Hippocampal formation (tissue), 2 donors: ENCODE results near the gene BCL2L11.
"Not testable (repeated sequence)": the region's sequence is repeated elsewhere in the genome, so short reads cannot be mapped to it uniquely, and the experiment has no call there.

Experiments used
- DNase-seq, 2 donors: peaks; one replicate each; lab custom pipeline; 2025; lab: John Stamatoyannopoulos, UW

The BCL2L11 gene, protein sequence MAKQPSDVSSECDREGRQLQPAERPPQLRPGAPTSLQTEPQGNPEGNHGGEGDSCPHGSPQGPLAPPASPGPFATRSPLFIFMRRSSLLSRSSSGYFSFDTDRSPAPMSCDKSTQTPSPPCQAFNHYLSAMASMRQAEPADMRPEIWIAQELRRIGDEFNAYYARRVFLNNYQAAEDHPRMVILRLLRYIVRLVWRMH

DNA sequence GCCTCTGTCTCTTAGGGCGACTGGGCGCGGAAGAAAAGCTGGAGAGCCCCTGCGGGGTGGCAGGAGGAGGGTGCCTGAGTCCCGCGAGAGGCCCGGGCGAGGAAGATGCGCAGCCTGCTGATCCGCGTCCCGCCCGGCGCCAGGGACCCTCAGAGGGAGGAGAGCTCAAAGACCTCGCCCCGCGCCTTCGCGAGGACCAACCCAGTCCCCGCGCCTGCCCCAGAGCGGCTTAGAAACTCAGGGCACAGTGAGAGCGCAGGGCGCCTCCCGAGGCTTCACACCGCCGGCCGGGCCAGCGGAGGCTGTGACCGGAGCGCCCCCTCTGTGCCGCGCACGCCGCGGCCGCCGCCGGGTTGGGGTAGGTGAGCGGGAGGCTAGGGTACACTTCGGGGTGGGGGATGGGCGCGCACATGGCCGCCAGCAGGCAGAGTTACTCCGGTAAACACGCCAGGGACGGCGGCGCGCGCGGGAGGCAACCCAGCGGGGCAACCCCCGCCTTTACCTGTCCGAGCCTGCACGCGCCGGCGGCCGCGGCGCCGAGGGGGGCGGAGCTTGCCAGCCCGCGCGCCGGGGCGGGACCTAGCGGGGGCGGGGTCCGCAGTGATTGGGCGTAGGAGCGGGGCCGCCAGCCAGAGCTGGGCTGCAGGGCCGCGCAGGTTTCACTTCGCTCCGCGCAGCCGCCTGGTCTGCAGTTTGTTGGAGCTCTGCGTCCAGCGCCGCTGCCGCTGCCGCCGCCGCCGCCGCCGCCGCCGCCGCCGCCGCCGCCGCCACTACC lies at the start of gene BCL2L11:
TSS of gene BCL2L11 (plus strand) at position 662 of the 775 bp plus-strand sequence. CDS start 2,832 bp downstream, outside the sequence.
- DNase-seq: peak; percentile 73 to 84

- DNase-seq: no peak
These were observed 49.0 kb upstream of the BCL2L11 start for GRCh38 chr2:111071600-111072171.

GRCh38 chr2:111072220-111072871 lies 48.4 kb upstream of the BCL2L11 start:
- DNase-seq: no peak

GRCh38 chr2:111082659-111083058 lies 38.1 kb upstream of the BCL2L11 start:
- not testable (repeated sequence) for DNase-seq

DNA sequence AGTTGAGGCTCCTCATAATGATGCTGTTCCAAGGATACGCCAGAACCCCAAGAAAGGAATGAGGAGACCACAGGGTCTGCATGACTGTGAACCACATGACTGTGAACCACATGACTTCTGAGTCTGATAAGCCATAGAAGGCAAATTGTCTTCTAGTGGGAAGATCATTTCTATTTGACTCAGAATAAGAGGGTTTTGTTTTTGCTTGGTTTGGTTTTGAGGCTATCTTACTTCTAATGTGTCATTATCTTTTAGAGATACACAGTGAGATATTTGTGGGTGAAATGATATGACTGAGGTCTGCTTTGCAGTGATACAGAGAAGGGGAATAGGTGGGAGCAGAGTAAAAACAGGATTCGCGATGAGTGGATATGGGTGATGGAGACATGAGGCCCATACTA lies 28.9 kb upstream of the BCL2L11 start:
- DNase-seq: no peak

- DNase-seq: peak in 1 of 2 donors; percentile 18
These were observed 26.0 kb upstream of the BCL2L11 start for GRCh38 chr2:111094691-111095090.

DNA sequence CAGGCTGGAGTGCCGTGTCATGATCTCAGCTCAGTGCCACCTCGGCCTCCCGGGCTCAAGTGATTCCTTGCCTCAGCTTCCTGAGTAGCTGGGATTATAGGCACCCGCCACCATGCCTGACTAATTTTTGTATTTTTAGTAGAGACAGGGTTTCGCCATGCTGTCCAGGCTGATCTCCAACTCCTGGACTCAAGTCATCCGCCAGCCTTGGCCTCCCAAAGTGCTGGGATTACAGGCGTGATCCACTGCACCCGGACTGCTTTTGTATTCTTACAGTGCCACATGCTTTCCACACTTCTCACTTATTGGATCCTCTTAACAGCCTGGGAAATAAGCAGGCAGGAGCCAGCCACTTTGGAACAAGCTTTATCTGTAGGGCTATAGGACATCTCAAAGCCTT lies 25.3 kb upstream of the BCL2L11 start:
- no peak for DNase-seq

DNA sequence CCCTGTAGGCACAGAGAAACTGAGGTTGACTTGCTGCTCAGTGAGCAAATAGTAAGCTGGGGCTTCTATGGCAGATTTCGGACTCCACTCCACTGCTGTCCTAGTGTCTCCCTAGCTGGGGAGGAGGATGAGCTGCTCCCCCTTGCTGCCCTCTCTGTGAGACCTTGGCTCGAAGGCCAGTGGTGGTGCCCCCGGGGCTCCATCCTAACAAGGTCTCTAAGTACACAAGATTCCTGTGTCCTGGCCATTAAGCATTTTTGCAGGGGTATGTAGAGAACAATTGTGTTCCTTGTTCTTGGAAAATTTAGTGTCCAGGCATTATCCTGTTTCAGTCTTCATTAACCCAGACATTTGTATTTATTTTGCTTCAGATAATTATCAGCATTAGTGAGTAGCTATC lies 21.3 kb upstream of the BCL2L11 start:
- no peak for DNase-seq

GRCh38 chr2:111100087-111100764 lies 20.5 kb upstream of the BCL2L11 start:
- no peak for DNase-seq

GRCh38 chr2:111100765-111101162 lies 19.9 kb upstream of the BCL2L11 start:
- no peak for DNase-seq

DNA sequence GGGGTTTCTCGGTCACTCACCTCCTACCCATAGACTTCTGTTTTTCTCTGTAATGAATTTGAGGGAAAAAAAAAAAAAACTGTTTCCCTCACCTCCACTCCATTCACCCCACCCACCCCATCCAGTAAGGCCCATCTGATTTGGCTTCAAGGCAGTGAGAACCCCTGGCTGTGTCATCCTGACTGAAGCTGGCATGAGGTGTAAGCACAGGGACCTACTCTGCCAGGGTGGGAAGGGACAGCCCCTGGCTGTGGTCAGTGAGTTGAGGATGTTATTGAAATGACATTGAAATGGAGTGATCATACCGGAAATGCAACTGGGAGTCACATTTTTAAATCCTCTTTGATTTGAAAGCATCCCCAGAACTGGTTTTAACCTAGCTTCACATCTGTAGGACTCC lies 19.1 kb upstream of the BCL2L11 start:
- no peak for DNase-seq

DNA sequence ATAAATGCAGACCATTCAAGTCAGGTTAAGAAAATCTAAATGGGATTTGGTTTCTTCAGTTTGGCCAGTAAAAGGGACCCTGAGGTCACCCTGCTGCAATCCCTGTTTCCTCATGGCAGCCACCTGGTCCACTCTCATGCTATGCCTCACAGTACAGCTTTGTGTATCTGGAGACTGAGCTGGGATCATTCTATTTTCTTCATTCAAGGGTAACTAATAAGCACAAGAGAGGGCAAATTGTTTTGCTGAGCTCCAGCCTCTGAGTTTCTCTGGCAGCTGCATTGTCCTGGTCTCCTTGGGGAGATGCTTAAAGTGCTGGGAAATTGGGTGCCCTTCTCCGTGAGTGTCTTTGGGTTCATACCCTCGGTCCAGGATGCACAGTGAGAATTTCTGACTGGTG lies 18.5 kb upstream of the BCL2L11 start:
- DNase-seq: no peak

- DNase-seq: no peak
These were observed 14.8 kb upstream of the BCL2L11 start for GRCh38 chr2:111105926-111106325.

- DNase-seq: no peak
These were observed 14.0 kb upstream of the BCL2L11 start for GRCh38 chr2:111106706-111107105.

- no peak for DNase-seq
These were observed 11.9 kb upstream of the BCL2L11 start for GRCh38 chr2:111108745-111109271.

DNA sequence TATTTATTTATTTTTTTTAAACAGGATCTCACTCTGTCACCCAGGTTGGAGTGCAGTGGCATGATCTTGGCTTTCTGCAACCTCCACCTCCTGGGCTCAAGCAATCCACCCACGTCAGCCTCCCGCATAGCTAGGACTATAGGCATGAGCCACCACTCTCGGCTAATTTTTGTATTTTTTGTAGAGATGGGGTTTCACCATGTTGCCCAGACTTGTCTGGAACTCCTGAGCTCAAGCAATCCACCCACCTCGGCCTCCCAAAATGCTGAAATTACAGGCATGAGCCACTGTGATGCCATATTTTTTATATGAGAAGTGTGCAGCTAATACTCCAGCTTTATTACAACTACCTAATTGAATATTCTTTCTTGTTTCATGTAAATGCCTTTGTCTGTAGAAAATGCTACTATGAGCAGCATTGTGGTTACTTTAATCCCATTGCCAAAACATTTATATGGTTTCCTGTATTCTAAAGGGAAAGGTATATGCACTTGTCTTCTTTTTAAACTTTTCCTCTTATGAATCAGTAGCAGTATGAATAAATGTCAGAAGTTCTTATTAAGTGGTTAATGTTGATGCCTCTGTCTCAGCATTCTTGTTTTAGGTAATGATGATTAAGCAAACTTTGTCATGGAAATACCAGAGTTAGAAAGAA lies 9.5 kb upstream of the BCL2L11 start:
- DNase-seq: no peak

DNA sequence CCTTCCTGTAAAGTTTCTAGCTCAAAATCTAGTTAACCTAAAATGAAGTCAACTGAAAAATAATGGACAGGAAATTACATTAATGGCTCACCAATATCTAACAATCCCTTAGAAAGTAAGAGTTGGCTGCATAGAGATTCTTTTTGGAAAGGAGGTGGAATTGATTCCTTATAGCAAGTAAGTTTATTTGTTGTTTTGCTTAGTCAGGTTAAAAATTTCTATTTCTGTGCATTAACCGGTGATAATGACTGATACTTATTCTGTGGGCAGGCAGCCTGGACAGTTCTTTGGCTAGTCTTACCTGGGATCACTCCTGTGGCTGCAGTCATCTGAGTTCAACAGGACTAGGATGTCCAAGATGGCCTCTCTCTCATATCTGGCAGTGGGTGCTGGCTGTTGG lies 6.9 kb upstream of the BCL2L11 start:
- no peak for DNase-seq

DNA sequence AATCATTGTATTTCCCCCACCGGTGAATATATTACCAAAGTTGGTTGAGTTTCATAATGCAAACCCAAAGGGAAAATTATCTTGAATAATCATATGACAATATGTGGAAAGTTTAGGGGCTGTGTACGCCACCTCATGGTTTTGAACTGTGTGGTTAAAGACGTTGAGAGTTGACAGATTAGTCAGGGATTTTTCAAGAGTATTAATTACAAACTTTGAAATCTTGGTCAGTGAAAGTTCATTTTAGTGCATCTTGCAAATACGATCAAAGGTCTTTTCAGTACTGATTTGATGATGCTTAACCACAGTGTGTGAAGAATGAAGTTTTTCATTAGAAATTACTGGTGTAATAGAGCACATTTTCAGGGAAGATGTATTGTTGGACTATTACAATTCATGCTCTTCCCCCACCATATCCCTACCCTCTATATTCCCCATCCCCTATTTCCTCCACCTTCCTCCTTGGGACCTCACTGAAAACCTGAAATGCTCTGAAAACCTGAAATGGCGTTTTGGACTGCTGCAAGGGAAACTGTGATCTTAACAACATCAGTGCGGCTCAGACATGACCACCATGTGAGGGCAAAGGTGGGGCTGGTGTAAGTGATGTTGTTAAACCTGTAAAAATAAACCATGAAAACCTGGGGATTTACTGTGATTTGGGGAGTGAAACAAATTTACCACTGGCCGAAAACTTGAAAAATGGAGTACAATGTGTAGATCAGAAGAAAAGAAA lies 4.5 kb upstream of the BCL2L11 start:
- no peak for DNase-seq

- peak; percentile 55 to 76 for DNase-seq
These were observed 3.7 kb upstream of the BCL2L11 start for GRCh38 chr2:111116843-111117597.
